Measurements from ENCODE around the gene CENPW.

- TF ChIP-seq, protein P1, sequence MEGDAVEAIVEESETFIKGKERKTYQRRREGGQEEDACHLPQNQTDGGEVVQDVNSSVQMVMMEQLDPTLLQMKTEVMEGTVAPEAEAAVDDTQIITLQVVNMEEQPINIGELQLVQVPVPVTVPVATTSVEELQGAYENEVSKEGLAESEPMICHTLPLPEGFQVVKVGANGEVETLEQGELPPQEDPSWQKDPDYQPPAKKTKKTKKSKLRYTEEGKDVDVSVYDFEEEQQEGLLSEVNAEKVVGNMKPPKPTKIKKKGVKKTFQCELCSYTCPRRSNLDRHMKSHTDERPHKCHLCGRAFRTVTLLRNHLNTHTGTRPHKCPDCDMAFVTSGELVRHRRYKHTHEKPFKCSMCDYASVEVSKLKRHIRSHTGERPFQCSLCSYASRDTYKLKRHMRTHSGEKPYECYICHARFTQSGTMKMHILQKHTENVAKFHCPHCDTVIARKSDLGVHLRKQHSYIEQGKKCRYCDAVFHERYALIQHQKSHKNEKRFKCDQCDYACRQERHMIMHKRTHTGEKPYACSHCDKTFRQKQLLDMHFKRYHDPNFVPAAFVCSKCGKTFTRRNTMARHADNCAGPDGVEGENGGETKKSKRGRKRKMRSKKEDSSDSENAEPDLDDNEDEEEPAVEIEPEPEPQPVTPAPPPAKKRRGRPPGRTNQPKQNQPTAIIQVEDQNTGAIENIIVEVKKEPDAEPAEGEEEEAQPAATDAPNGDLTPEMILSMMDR (IDR thresholded peaks at IDR 0.05) = no peak
- TF ChIP-seq POLR2A (IDR thresholded peaks at IDR 0.05) = no peak
These were observed 48.2 kb downstream of the CENPW start for GRCh38 chr6:126388104-126388598.

Data from testis (tissue), 2 donors.